H1 (cell line): ENCODE results near the gene C13orf42. TPM values are rescaled to one million over a fixed set of nuclear protein-coding genes. Genes with fewer than 3 reads are reported as not detected.

Source experiments
- CTCF ChIA-PET: fragments of 300-600 bp; sonication (Branson Sonifier 250); formaldehyde crosslinking; loops from one replicate; lab custom pipeline; 2021; ENCODE audit not compliant: partially characterized antibody; lab: Charles Lee
- POLR2A ChIA-PET: fragments of 300-600 bp; sonication (Branson Sonifier 250); formaldehyde crosslinking; loops from one replicate; lab custom pipeline; 2021; ENCODE audit warnings: inconsistent platforms; ENCODE audit not compliant: partially characterized antibody; lab: Charles Lee
- DNase-seq, 2 experiments: peaks; one replicate each; pipeline versions ENCODE4 v3.0.0 to v3.0.0-alpha.2; 2010 to 2022; ENCODE audit warnings: low spot score in 2 of 2, low read depth in 1 of 2, mixed read lengths in 1 of 2
- FAIRE-seq: peaks from 2 replicates; lab custom pipeline; 2011; peaks lifted over from hg19 to GRCh38; lab: Jason Lieb, UNC
- H2AFZ ChIP-seq: 2 replicates; pipeline ENCODE4 v1.8.1; 2012; ENCODE audit warnings: low read length, inconsistent platforms
- H2AK5ac ChIP-seq: 2 replicates; pipeline ENCODE4 v1.6.1; 2013; ENCODE audit warnings: low read depth, low read length
- H2BK120ac ChIP-seq: replicated peaks from 2 replicates; pipeline ENCODE3; 2013; ENCODE audit warnings: low read depth, low read length, inconsistent platforms
- H2BK12ac ChIP-seq: 2 replicates; pipeline ENCODE4 v1.6.1; 2013; ENCODE audit warnings: low read depth, low read length
- H2BK15ac ChIP-seq: 2 replicates; pipeline ENCODE4 v1.6.1; 2013; ENCODE audit warnings: low read length
- H2BK20ac ChIP-seq: 2 replicates; pipeline ENCODE4 v1.6.1; 2013; ENCODE audit warnings: low read length
- H2BK5ac ChIP-seq: 2 replicates; pipeline ENCODE4 v1.6.1; 2013; ENCODE audit warnings: low read depth, low read length
- H3K14ac ChIP-seq: 2 replicates; pipeline ENCODE4 v1.6.1; 2013; ENCODE audit warnings: inconsistent platforms; ENCODE audit not compliant: insufficient read length
- H3K18ac ChIP-seq: 2 replicates; pipeline ENCODE4 v1.6.1; 2013; ENCODE audit warnings: low read length; ENCODE audit errors: extremely low read depth
- H3K23ac ChIP-seq: 2 replicates; pipeline ENCODE4 v1.6.1; 2013; ENCODE audit warnings: inconsistent platforms; ENCODE audit not compliant: insufficient read length
- H3K23me2 ChIP-seq: 2 replicates; pipeline ENCODE4 v1.6.1; 2013; ENCODE audit warnings: low read depth, low read length
- H3K27ac ChIP-seq: 2 replicates; pipeline ENCODE4 v1.6.1; 2011; ENCODE audit warnings: low read depth, low read length, inconsistent platforms
- H3K27me3 ChIP-seq, 4 experiments: replicated peaks in 1 of 4; 1 replicate in 1 of 4; 2 replicates in 3 of 4; pipeline versions ENCODE4 v1.6.1 to v1.8.1; 2011 to 2013; ENCODE audit warnings: low read length in 3 of 4, mild to moderate bottlenecking in 3 of 4, inconsistent platforms in 2 of 4, mixed read lengths in 2 of 4, moderate library complexity in 1 of 4; ENCODE audit not compliant: control insufficient read depth in 3 of 4, insufficient read depth in 3 of 4; ENCODE audit errors: extremely low read depth in 1 of 4
- H3K36me3 ChIP-seq, 4 experiments: 2 replicates each; pipeline versions ENCODE4 v1.6.1 to v1.8.1; 2011 to 2013; ENCODE audit warnings: mild to moderate bottlenecking in 4 of 4, low read length in 3 of 4, moderate library complexity in 2 of 4, control low read depth in 1 of 4, inconsistent platforms in 1 of 4; ENCODE audit not compliant: insufficient read depth in 4 of 4, control insufficient read depth in 2 of 4
- H3K4ac ChIP-seq: replicated peaks from 2 replicates; pipeline ENCODE3; 2013; ENCODE audit warnings: low read length, low read depth, mixed read lengths, inconsistent platforms; ENCODE audit not compliant: insufficient read length
- H3K4me1 ChIP-seq, 4 experiments: replicated peaks in 1 of 4; 1 replicate in 1 of 4; 2 replicates in 3 of 4; pipeline versions ENCODE4 v1.6.1 to v1.8.1; 2011 to 2013; ENCODE audit warnings: low read length in 3 of 4, inconsistent platforms in 2 of 4, mixed read lengths in 1 of 4; ENCODE audit not compliant: insufficient read depth in 4 of 4, control insufficient read depth in 3 of 4
- H3K4me2 ChIP-seq, 2 experiments: 2 replicates each; pipeline versions ENCODE4 v1.6.1 to v1.8.1; 2011 to 2013; ENCODE audit warnings: low read depth in 2 of 2, low read length in 2 of 2, control low read depth in 1 of 2, inconsistent platforms in 1 of 2, mild to moderate bottlenecking in 1 of 2; ENCODE audit not compliant: insufficient read depth in 1 of 2
- H3K4me3 ChIP-seq, 4 experiments: fragments of 200-600, 300-600 bp in 1 of 4; sonication (generic), shearing (Covaris generic), sonication (Bioruptor Twin) in 1 of 4; 2 replicates each; pipeline versions ENCODE4 v1.5.1 to v1.8.1; 2011 to 2016; ENCODE audit warnings: low read length in 4 of 4, low read depth in 3 of 4, control low read depth in 2 of 4, inconsistent platforms in 2 of 4, mild to moderate bottlenecking in 2 of 4, mixed read lengths in 1 of 4, moderate library complexity in 1 of 4; ENCODE audit not compliant: insufficient read depth in 2 of 4; ENCODE audit errors: extremely low read depth in 1 of 4
- H3K56ac ChIP-seq: replicated peaks from 2 replicates; pipeline ENCODE3; 2013; ENCODE audit warnings: low read depth, mild to moderate bottlenecking, mixed read lengths, low read length, inconsistent platforms; ENCODE audit not compliant: insufficient read length
- H3K79me1 ChIP-seq: 2 replicates; pipeline ENCODE4 v1.6.1; 2013; ENCODE audit warnings: low read depth, low read length, control low read depth
- H3K79me2 ChIP-seq, 2 experiments: 2 replicates each; pipeline versions ENCODE4 v1.6.1 to v1.8.1; 2012 to 2013; ENCODE audit warnings: low read length in 2 of 2, mild to moderate bottlenecking in 2 of 2, inconsistent platforms in 1 of 2; ENCODE audit not compliant: insufficient read depth in 2 of 2, control insufficient read depth in 1 of 2
- H3K9ac ChIP-seq, 4 experiments: replicated peaks in 1 of 4; 1 replicate in 1 of 4; 2 replicates in 3 of 4; pipeline versions ENCODE4 v1.6.1 to v1.8.1; 2011 to 2013; ENCODE audit warnings: low read depth in 3 of 4, low read length in 3 of 4, control low read depth in 2 of 4, mild to moderate bottlenecking in 2 of 4, moderate library complexity in 2 of 4, inconsistent platforms in 1 of 4; ENCODE audit errors: extremely low read depth in 1 of 4
- H3K9me3 ChIP-seq, 2 experiments: 2 replicates each; pipeline versions ENCODE4 v1.6.1 to v1.8.1; 2012 to 2013; ENCODE audit warnings: mild to moderate bottlenecking in 2 of 2, moderate library complexity in 2 of 2, control low read depth in 1 of 2, inconsistent platforms in 1 of 2, low read depth in 1 of 2, low read length in 1 of 2, mixed read lengths in 1 of 2; ENCODE audit not compliant: insufficient read depth in 2 of 2
- H4K20me1 ChIP-seq, 2 experiments: replicated peaks in 1 of 2; 2 replicates each; pipeline versions ENCODE3 to v1.8.1; 2011 to 2013; ENCODE audit warnings: inconsistent platforms in 2 of 2, low read length in 2 of 2, mild to moderate bottlenecking in 1 of 2; ENCODE audit not compliant: insufficient read depth in 2 of 2, control insufficient read depth in 1 of 2
- H4K5ac ChIP-seq: 2 replicates; pipeline ENCODE4 v1.6.1; 2013; ENCODE audit warnings: low read length, low read depth, mixed read lengths, inconsistent platforms; ENCODE audit not compliant: insufficient read length
- H4K8ac ChIP-seq: 2 replicates; pipeline ENCODE4 v1.8.0; 2013; ENCODE audit warnings: mild to moderate bottlenecking, moderate library complexity, low read length, inconsistent platforms; ENCODE audit not compliant: insufficient read depth; ENCODE audit errors: extremely low read depth
- H4K91ac ChIP-seq: replicated peaks from 2 replicates; pipeline ENCODE3; 2013; ENCODE audit warnings: low read length, mixed read lengths, inconsistent platforms; ENCODE audit not compliant: insufficient read length
- ATF2 ChIP-seq: IDR thresholded peaks from 2 replicates; pipeline ENCODE4 v1.6.1; 2012; ENCODE audit warnings: low read length, inconsistent platforms
- CEBPB ChIP-seq: IDR thresholded peaks from 2 replicates; pipeline ENCODE4 v1.6.1; 2012; ENCODE audit warnings: low read depth, low read length
- EGR1 ChIP-seq: IDR thresholded peaks from 2 replicates; pipeline ENCODE4 v1.6.1; 2011; ENCODE audit warnings: low read depth, low read length, borderline replicate concordance
- KDM1A ChIP-seq: fragments of 200-600, 300-600 bp; sonication (generic); IDR thresholded peaks from 2 replicates; pipeline ENCODE4 v1.7.1; 2016; ENCODE audit warnings: mild to moderate bottlenecking, low read length, borderline replicate concordance
- KDM4A ChIP-seq: IDR thresholded peaks from one replicate; pipeline ENCODE4 v1.7.1; 2012; ENCODE audit warnings: low read depth, mild to moderate bottlenecking, moderate library complexity, low read length, inconsistent platforms; ENCODE audit not compliant: severe bottlenecking
- SIX5 ChIP-seq: IDR thresholded peaks from 2 replicates; pipeline ENCODE4 v1.6.1; 2011; ENCODE audit warnings: mild to moderate bottlenecking, low read depth, low read length
- SP4 ChIP-seq: IDR thresholded peaks from 2 replicates; pipeline ENCODE4 v1.6.1; 2012; ENCODE audit warnings: low read length, inconsistent platforms
- USF2 ChIP-seq: IDR thresholded peaks from 2 replicates; pipeline ENCODE4 v1.6.1; 2011; ENCODE audit warnings: low read length, improper control_type of control experiment
- ZNF274 ChIP-seq: IDR thresholded peaks from 2 replicates; pipeline ENCODE4 v1.7.0; 2012; ENCODE audit warnings: low read length, borderline replicate concordance; ENCODE audit errors: extremely low read depth
- WGBS, 2 experiments: shearing (Covaris generic) in 1 of 2; methylation state at CpG; one replicate each; pipeline versions ENCODE4 v1.1.6 to v1.1.7; 2013 to 2015; ENCODE audit warnings: low lambda C conversion rate in 2 of 2, mixed read lengths in 2 of 2, inconsistent platforms in 1 of 2, low coverage in 1 of 2, missing lambda C conversion rate in 1 of 2; ENCODE audit not compliant: insufficient replicate concordance in 2 of 2, insufficient coverage in 1 of 2, insufficient read length in 1 of 2; ENCODE audit errors: extremely low coverage in 1 of 2, missing lambda C conversion rate in 1 of 2; 5-methylcytosine and 5-hydroxymethylcytosine counted together
- polyA plus RNA-seq, 7 experiments: library from polyadenylated mRNA; depleted of rRNA in 3 of 7; stranded (reverse) in 5 of 7; unstranded in 2 of 7; fragments of >200 nt in 5 of 7; fragments of 200-250 nt in 2 of 7; gene quantifications; 1 replicate in 5 of 7; 2 replicates in 1 of 7; 4 replicates in 1 of 7; pipeline versions ENCODE4 v1.2.1 to v1.2.3, GENCODE V29; 2011 to 2013; ENCODE audit warnings: missing spikeins in 2 of 7, mixed read lengths in 2 of 7
- total RNA-seq: library from RNA; stranded (reverse); fragmentation: NEBNext Ultra II Directional; extraction: Animal tissue kit (Norgen Biotek cat#: 25700); gene quantifications from 2 replicates; pipeline ENCODE4 v1.2.1, GENCODE V29; 2021
- TF ChIP-seq, protein P1 (sequence below): IDR thresholded peaks from 2 replicates; pipeline ENCODE4 v1.6.1; 2012; ENCODE audit warnings: inconsistent platforms

C13orf42 gene
- total and polyA plus RNA-seq, 2 of the 8 experiments (the other 6 are each of a cell fraction or from before 2014, with no cell fraction given): 9.9 to 10.1 TPM

DNA sequence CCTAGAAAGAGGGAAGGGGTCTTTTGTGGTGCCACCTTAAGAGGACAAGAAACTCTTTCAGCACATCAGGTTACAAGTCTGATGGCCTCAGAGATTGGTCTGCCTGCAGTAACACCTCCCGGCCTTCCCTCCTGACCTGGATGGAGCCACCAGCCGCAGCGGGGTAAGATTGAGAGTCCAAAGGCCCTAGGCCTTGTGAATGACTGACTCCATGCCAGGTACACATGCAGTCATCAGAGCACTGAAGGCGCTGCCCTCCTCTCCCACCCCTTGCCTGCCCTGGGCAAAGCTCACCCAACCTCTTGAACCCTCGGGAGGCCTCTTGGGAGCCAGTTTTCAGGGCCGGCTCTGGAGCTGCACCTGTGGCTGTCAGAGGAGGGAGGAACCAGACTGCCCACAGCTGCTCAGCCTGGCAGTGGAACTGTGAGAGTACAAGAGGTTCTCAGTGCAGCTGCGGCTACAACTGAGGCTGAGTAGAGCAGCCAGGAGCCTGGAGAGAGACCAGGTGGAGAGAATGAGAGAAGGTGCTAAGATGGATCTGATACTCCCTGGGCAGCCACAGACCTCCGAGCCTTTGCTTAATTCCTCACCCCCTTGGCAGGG, 23.8 kb upstream of the C13orf42 start:
- H2BK15ac ChIP-seq: peak overlapping the region; percentile 53; the same call in 1 of the 2 replicates
- no peak overlapping the region for H3K23ac ChIP-seq
- no peak overlapping the region for H2AFZ ChIP-seq
- CTCF ChIA-PET: interaction anchor here (0.6 to 4.4 kb wide), 5 partner anchors 10 to 168 kb away, joined by 3 to 20 read pairs (median 3); no protein-coding TSS in a partner anchor
- 89% methylated on average over 8 of the region's 8 CpGs; no CpG with 5 or more reads in 1 of the 2 experiments for WGBS, 2 experiments
- H3K27ac ChIP-seq: no peak overlapping the region
- H3K79me2 ChIP-seq: no peaks in the 10 kb centered on the region
- H4K91ac ChIP-seq: no peak overlapping the region
- no peak overlapping the region for H3K4me3 ChIP-seq
- no peaks in the 10 kb centered on the region; the same call in 1 of the 2 replicates for H3K23me2 ChIP-seq
- H2AK5ac ChIP-seq: no peak overlapping the region
- H3K4me2 ChIP-seq: no peak overlapping the region
- POLR2A ChIA-PET: interaction anchor here (0.9 to 1.9 kb wide), 4 partner anchors 10 to 145 kb away, joined by 3 to 7 read pairs (median 3); no protein-coding TSS in a partner anchor
- no peak overlapping the region for H2BK20ac ChIP-seq
- H4K8ac ChIP-seq: no peak overlapping the region
- H3K79me1 ChIP-seq: no peaks in the 10 kb centered on the region; the same call in 1 of the 2 replicates
- peaks cover 12 to 17% of the 10 kb centered on the region in 2 experiments for H3K9me3 ChIP-seq
- H4K20me1 ChIP-seq: no peaks in the 10 kb centered on the region
- H3K36me3 ChIP-seq: peaks cover 0 to 6% (median 1%) of the 10 kb centered on the region in 4 experiments; a peak in 3 of 8 replicates
- H3K18ac ChIP-seq: no peak overlapping the region
- H4K5ac ChIP-seq: no peak overlapping the region
- H2BK12ac ChIP-seq: no peak overlapping the region
- H3K56ac ChIP-seq: no peak overlapping the region
- no peak overlapping the region for H2BK120ac ChIP-seq
- no peaks in the 10 kb centered on the region for H3K27me3 ChIP-seq
- no peak overlapping the region for H3K14ac ChIP-seq
- no peak overlapping the region for H3K4ac ChIP-seq
- no peaks in the 10 kb centered on the region; a peak in 1 of 7 replicates for H3K4me1 ChIP-seq
- no peak for FAIRE-seq
- no peak overlapping the region for H3K9ac ChIP-seq
- DNase-seq: peak in 1 of 2 experiments; percentile 31
- H2BK5ac ChIP-seq: no peak overlapping the region
- TF ChIP-seq KDM4A: no peak
- no peak for TF ChIP-seq SP4
- no peak for TF ChIP-seq EGR1
- no peak for TF ChIP-seq CEBPB
- no peak for TF ChIP-seq USF2
- TF ChIP-seq SIX5: no peak
- no peak for TF ChIP-seq ZNF274
- no peak for TF ChIP-seq KDM1A
- TF ChIP-seq ATF2: no peak
- TF ChIP-seq, protein P1, sequence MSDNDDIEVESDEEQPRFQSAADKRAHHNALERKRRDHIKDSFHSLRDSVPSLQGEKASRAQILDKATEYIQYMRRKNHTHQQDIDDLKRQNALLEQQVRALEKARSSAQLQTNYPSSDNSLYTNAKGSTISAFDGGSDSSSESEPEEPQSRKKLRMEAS: no peak
